HG02852 (cell line): ENCODE measurements around the gene FAM210A.
"Not testable (repeated sequence)": the region's sequence is repeated elsewhere in the genome, so short reads cannot be mapped to it uniquely, and the experiment has no call there.

Experiments
- ATAC-seq: cut with Tn5 transposase; IDR thresholded peaks from one replicate; pipeline ENCODE4 v1.9.1; 2021; ENCODE audit warnings: mild to moderate bottlenecking, moderate library complexity; ENCODE audit not compliant: unreplicated experiment

FAM210A gene

GRCh38 chr18:13710414-13710831 is 15.9 kb downstream of the FAM210A start:
- ATAC-seq, result no peak

DNA sequence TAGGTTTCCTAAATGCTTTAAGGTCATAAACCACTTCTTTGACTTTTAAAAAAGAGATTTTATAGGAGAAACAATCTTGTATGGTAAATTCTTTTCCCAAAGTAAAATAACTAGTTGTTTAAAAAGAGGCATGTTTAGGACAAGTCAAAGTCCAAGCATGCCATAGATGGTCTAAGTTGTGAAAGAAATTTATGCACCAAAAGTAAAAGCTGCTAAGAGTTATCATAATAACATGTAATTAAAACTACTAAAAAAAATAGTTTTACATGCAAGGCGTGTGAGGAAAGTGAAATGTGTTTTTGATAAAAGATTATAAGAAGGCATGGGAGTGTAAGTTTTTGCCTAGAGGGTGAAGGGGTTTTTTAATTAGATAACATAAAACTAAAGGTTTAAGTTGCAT is 22.5 kb downstream of the FAM210A start:
- no peak for ATAC-seq

- ATAC-seq, result no peak
These were observed 26.2 kb downstream of the FAM210A start for GRCh38 chr18:13700153-13700552.

DNA sequence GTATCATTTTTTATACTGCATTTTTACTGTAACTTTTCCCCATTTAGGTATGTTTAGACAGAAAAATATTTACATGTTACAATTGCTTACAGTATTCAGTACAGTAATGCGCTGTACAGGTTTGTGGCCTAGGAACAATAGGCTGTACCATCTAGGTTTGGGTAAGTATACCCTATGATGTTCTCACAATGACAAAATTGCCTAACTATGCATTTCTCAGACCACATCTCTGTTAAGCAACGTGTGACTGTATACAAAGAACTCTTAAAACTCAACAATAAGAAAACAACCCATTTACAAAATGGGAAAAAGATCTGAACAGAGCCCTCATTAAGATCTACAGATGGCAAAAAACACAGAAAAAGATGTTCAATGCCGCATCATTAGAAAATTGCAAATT is 29.4 kb downstream of the FAM210A start:
- no peak for ATAC-seq

- not testable (repeated sequence) for ATAC-seq
These were observed 31.0 kb downstream of the FAM210A start for GRCh38 chr18:13695337-13695736.

GRCh38 chr18:13690060-13690459 is 36.3 kb downstream of the FAM210A start:
- ATAC-seq, result not testable (repeated sequence)

- no peak for ATAC-seq
These were observed 37.9 kb downstream of the FAM210A start for GRCh38 chr18:13688191-13689136.

DNA sequence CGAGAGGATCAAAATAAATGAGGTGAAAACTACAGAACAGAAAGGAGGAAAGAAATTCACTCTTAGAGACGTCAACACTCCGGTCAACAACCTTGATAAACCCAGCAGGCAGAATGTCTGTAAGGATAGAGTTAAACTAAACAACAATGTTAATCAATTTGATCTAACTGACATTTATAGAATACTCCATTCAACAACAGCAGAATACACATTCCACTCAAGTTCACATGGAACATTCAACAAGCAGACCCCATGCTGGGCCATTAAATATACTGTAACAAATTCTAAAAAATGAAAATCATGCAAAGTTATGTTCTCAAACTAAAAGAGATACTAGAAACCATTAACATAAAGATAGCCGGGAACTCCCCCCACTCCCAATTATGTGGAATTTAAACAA is 41.8 kb downstream of the FAM210A start:
- no peak for ATAC-seq

GRCh38 chr18:13681701-13682100 is 44.7 kb downstream of the FAM210A start:
- ATAC-seq, result no peak

DNA sequence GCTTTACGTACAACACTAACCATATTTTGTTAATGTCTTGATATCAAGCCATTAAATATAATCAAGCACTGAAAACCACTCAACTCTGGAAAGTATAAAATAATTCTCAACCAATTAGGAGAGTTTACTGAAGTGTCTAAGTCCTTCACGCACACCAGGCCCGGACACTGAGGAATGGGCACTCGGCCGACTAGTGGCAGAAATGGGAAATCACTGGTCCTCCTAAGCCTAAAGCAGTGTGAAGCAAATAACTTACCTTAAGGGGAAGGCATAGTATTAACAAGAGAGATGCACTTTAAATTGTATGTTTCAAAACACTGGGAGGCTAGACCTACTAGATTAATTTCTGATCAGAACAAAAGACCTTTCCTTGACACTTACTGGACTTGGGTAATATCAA is 45.7 kb downstream of the FAM210A start:
- ATAC-seq, result no peak

DNA sequence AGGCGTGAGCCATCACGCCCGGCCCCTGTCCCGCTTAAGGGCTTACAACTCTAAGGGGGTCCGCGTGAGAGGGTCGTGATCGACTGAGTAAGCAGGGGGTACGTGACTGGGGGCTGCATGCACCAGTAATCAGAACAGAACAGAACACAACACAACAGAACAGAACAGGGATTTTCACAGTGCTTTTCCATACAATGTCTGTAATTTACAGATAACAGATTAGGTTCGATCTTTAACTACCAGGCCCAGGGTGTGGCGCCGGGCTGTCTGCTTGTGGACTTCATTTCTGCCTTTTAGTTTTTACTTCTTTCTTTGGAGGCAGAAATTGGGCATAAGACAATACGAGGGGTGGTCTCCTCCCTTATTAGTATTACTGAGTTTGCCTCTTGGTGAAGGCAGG is 49.0 kb downstream of the FAM210A start:
- not testable (repeated sequence) for ATAC-seq

GRCh38 chr18:13676471-13676870 is 49.9 kb downstream of the FAM210A start:
- no peak for ATAC-seq

- ATAC-seq, result no peak
These were observed 53.7 kb downstream of the FAM210A start for GRCh38 chr18:13672657-13673056.

DNA sequence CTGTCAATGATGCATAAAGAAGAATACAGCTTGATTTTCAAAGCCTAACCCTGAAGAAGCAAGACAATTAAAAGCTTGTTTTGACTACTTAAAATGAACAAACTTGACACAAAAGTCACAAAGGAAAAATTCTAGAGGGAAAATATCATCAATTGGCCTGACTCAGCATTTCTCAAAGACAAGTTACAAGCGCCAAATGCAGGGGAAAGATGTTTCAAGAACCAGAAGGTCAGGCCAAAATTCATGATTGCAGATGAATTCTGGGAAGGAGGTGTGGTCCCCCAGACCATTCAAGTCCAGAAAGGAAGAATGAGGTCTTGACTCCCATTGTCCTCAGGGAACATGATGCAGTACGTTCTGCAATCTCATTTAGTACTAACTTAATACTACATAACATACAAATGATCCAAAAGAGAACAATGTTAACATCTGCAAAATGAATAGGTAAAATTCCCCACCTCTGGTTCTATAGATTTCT is 64.5 kb downstream of the FAM210A start:
- no peak for ATAC-seq

GRCh38 chr18:13661051-13661778 is 65.1 kb downstream of the FAM210A start:
- ATAC-seq, result no peak

DNA sequence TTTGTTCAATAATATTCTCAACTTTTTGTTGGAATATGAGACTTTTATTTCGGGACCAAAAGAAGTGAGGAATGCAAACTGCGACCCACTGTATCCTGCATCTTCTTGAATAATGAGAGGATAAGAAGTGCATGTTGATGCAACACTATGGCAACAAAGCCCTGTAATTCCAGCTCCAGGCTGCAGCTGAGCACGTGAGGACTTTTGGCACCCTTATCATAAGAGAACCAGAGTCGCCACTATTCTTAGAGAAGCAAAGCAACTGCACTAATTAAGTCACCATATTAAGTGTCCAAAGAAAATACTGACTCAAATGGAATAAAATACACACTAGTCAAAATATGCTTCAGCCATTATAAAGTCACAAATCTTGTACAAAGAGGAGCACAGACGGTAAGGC is 65.8 kb downstream of the FAM210A start:
- ATAC-seq, result no peak

GRCh38 chr18:13658436-13659204 is 67.7 kb downstream of the FAM210A start:
- no peak for ATAC-seq

DNA sequence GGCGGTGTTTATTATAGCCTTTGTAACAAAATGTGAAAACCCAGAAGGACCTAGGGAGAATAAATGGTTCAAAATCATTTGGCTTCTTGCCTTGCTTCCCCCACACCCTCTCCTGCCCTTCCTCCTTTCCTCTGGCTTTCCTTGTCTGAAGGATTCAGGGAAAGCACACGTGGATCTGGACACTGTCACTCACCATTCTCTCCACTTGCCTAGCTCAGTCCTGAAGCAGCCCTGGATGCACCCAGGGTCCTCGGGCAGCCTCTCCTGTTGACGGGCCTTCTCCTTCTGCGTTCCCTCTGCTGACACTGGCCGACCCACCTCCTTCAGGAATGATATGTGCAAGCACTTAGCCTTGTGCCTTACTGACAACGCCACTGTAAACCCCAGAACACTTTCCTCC is 68.4 kb downstream of the FAM210A start:
- no peak for ATAC-seq

GRCh38 chr18:13653746-13654433 is 72.5 kb downstream of the FAM210A start:
- ATAC-seq, result no peak
